Ishikawa (cell line): Measurements from ENCODE around the gene ANLN.

Source experiments
- CREB1 ChIP-seq: IDR thresholded peaks from 2 replicates; pipeline ENCODE4 v1.6.1; 2012; ENCODE audit warnings: low read depth
- EP300 ChIP-seq: IDR thresholded peaks from 2 replicates; pipeline ENCODE4 v1.6.1; 2012; ENCODE audit warnings: borderline replicate concordance
- MAX ChIP-seq: IDR thresholded peaks from 2 replicates; pipeline ENCODE4 v1.6.1; 2012
- NFIC ChIP-seq: IDR thresholded peaks from 2 replicates; pipeline ENCODE4 v1.6.1; 2012
- RAD21 ChIP-seq: IDR thresholded peaks from 2 replicates; pipeline ENCODE4 v1.6.1; 2012; ENCODE audit warnings: low read depth
- REST ChIP-seq: IDR thresholded peaks from 2 replicates; pipeline ENCODE4 v1.6.1; 2012; ENCODE audit warnings: low read depth, mild to moderate bottlenecking
- TAF1 ChIP-seq: IDR thresholded peaks from 2 replicates; pipeline ENCODE4 v1.6.1; 2012; ENCODE audit warnings: low read depth, mild to moderate bottlenecking
- TEAD4 ChIP-seq: IDR thresholded peaks from 2 replicates; pipeline ENCODE4 v1.6.1; 2012
- USF1 ChIP-seq: IDR thresholded peaks from 2 replicates; pipeline ENCODE4 v1.6.1; 2012
- YY1 ChIP-seq: IDR thresholded peaks from 2 replicates; pipeline ENCODE4 v1.6.1; 2012; ENCODE audit warnings: low read depth
- ZBTB7A ChIP-seq: IDR thresholded peaks from 2 replicates; pipeline ENCODE4 v1.6.1; 2012; ENCODE audit warnings: low read depth

GRCh38 chr7:36404639-36405408 is 15.2 kb downstream of the ANLN start:
- no peak for TF ChIP-seq ZBTB7A
- no peak for TF ChIP-seq YY1
- no peak for TF ChIP-seq REST
- no peak for TF ChIP-seq TEAD4
- no peak for TF ChIP-seq CREB1
- TF ChIP-seq RAD21: no peak
- no peak for TF ChIP-seq TAF1
- no peak for TF ChIP-seq NFIC
- TF ChIP-seq USF1: no peak
- TF ChIP-seq EP300: no peak
- TF ChIP-seq MAX: no peak
